Breast epithelium (tissue), 4 donors: ENCODE results near the gene KCNN3. TPM values are rescaled to one million over a fixed set of nuclear protein-coding genes. Genes with fewer than 3 reads are reported as not detected.

Experiments used
- DNase-seq, 2 donors: peaks; one replicate each; pipeline ENCODE4 v3.0.0-alpha.2; 2019; ENCODE audit warnings: low spot score in 2 of 2
- H3K27ac ChIP-seq, 2 donors: fragments of 200-600 bp; sonication (generic) in 1 of 2; one replicate each; pipeline ENCODE4 v1.5.1; 2016 to 2019; ENCODE audit warnings: mild to moderate bottlenecking in 1 of 2
- H3K27me3 ChIP-seq, 2 donors: fragments of 200-600 bp; sonication (generic) in 1 of 2; one replicate each; pipeline versions ENCODE4 v1.5.1 to v1.6.0; 2017 to 2019; ENCODE audit warnings: control low read depth in 1 of 2, mild to moderate bottlenecking in 1 of 2
- H3K36me3 ChIP-seq: fragments of 200-600 bp; one replicate; pipeline ENCODE4 v1.5.1; 2019
- H3K4me1 ChIP-seq, 2 donors: fragments of 200-600 bp; sonication (generic); one replicate each; pipeline ENCODE4 v1.5.1; 2016 to 2019; ENCODE audit warnings: control low read depth in 1 of 2
- H3K4me3 ChIP-seq, 3 donors: fragments of 200-600 bp; sonication (generic); 1 replicate in 2 of 3; 2 replicates in 1 of 3; pipeline ENCODE4 v1.5.1; 2016 to 2019; ENCODE audit warnings: mild to moderate bottlenecking in 3 of 3, moderate library complexity in 2 of 3
- H3K9me3 ChIP-seq, 2 donors: fragments of 200-600 bp; sonication (generic) in 1 of 2; one replicate each; pipeline ENCODE4 v1.5.1; 2016 to 2019; ENCODE audit warnings: control low read depth in 1 of 2
- CTCF ChIP-seq, 3 donors: fragments of 450-650 bp; IDR thresholded peaks; one replicate each; pipeline ENCODE4 v1.5.1; 2016 to 2017; ENCODE audit warnings: antibody characterized with exemption in 3 of 3, mild to moderate bottlenecking in 3 of 3, moderate library complexity in 3 of 3
- POLR2A ChIP-seq: fragments of 450-650 bp; IDR thresholded peaks from one replicate; pipeline ENCODE4 v1.6.1; 2016; ENCODE audit warnings: antibody characterized with exemption, mild to moderate bottlenecking, moderate library complexity
- POLR2AphosphoS5 ChIP-seq, 3 donors: sonication (generic); formaldehyde crosslinking; IDR thresholded peaks; one replicate each; pipeline ENCODE4 v1.6.1; 2017; ENCODE audit warnings: antibody characterized with exemption in 3 of 3
- intact Hi-C: fragments of 100-400 bp; cut with DNase I; formaldehyde crosslinking; loops from one replicate; pipeline ENCODE4 v1.15.1; 2023; ENCODE audit warnings: low total_unique reads
- total RNA-seq, 3 donors: library from RNA; depleted of rRNA; stranded (reverse); fragments of >200 nt; gene quantifications; one replicate each; pipeline ENCODE4 v1.1.0, GENCODE V29; 2016

KCNN3 gene
- total RNA-seq, 3 donors from 2014 or later = 0.96 to 1.6 (median 1.0) TPM

GRCh38 chr1:154801234-154802011 is 68.7 kb downstream of the KCNN3 start:
- DNase-seq = no peak
- no peaks in the 10 kb centered on the region for H3K36me3 ChIP-seq
- no peaks in the 10 kb centered on the region for H3K9me3 ChIP-seq
- H3K27ac ChIP-seq = no peak overlapping the region
- peaks cover 0 to 2% of the 10 kb centered on the region in 2 donors for H3K27me3 ChIP-seq
- no peak overlapping the region for H3K4me3 ChIP-seq
- intact Hi-C loops = loop anchor here (5.0 kb wide), 1 partner anchor 1496 kb away; the partner anchor contains the start of genes GLMP and VHLL
- TF ChIP-seq POLR2AphosphoS5 (IDR thresholded peaks at IDR 0.05) (no peak), POLR2A (no peak), CTCF (IDR thresholded peaks at IDR 0.05) (no peak)
- no peaks in the 10 kb centered on the region for H3K4me1 ChIP-seq

- no peak for DNase-seq
- Histone ChIP-seq H3K9me3 (no peaks in the 10 kb centered on the region), H3K4me1 (no peaks in the 10 kb centered on the region), H3K27ac (no peak overlapping the region), H3K27me3 (peaks cover 0 to 2% of the 10 kb centered on the region in 2 donors), H3K4me3 (no peak overlapping the region), H3K36me3 (no peaks in the 10 kb centered on the region)
- no peak for TF ChIP-seq POLR2AphosphoS5 (IDR thresholded peaks at IDR 0.05)
- TF ChIP-seq CTCF (IDR thresholded peaks at IDR 0.05) = no peak
- TF ChIP-seq POLR2A = no peak
- intact Hi-C loops = no loop called here
Measured at GRCh38 chr1:154799188-154799587, 70.9 kb downstream of the KCNN3 start.

GRCh38 chr1:154798645-154799044 is 71.4 kb downstream of the KCNN3 start:
- intact Hi-C loops = no loop called here
- TF ChIP-seq POLR2A (no peak), CTCF (IDR thresholded peaks at IDR 0.05) (no peak), POLR2AphosphoS5 (IDR thresholded peaks at IDR 0.05) (no peak)
- H3K4me3 ChIP-seq = no peak overlapping the region
- no peak overlapping the region for H3K27ac ChIP-seq
- H3K36me3 ChIP-seq = no peaks in the 10 kb centered on the region
- no peaks in the 10 kb centered on the region for H3K4me1 ChIP-seq
- H3K9me3 ChIP-seq = no peaks in the 10 kb centered on the region
- H3K27me3 ChIP-seq = peaks cover 0 to 2% of the 10 kb centered on the region in 2 donors
- DNase-seq = no peak

GRCh38 chr1:154797175-154797574 is 72.9 kb downstream of the KCNN3 start:
- H3K9me3 ChIP-seq = no peaks in the 10 kb centered on the region
- H3K27ac ChIP-seq = no peak overlapping the region
- no peak for DNase-seq
- TF ChIP-seq POLR2A = no peak
- no peak for TF ChIP-seq CTCF (IDR thresholded peaks at IDR 0.05)
- TF ChIP-seq POLR2AphosphoS5 (IDR thresholded peaks at IDR 0.05) = no peak
- no peaks in the 10 kb centered on the region for H3K27me3 ChIP-seq
- intact Hi-C loops = no loop called here
- no peaks in the 10 kb centered on the region for H3K36me3 ChIP-seq
- H3K4me1 ChIP-seq = no peaks in the 10 kb centered on the region
- no peak overlapping the region for H3K4me3 ChIP-seq

GRCh38 chr1:154796303-154796892 is 73.7 kb downstream of the KCNN3 start:
- Histone ChIP-seq H3K4me3 (no peak overlapping the region), H3K27ac (no peak overlapping the region), H3K4me1 (no peaks in the 10 kb centered on the region), H3K27me3 (no peaks in the 10 kb centered on the region), H3K9me3 (no peaks in the 10 kb centered on the region), H3K36me3 (no peaks in the 10 kb centered on the region)
- intact Hi-C loops = no loop called here
- TF ChIP-seq CTCF (IDR thresholded peaks at IDR 0.05) (no peak), POLR2A (no peak), POLR2AphosphoS5 (IDR thresholded peaks at IDR 0.05) (no peak)
- DNase-seq = no peak
